Common myeloid progenitor, CD34-positive (primary cell): ENCODE measurements around the gene SLX4IP.

ENCODE experiments used
- CTCF ChIA-PET: fragments of 350-600 bp; sonication (Branson Sonifier 250); formaldehyde crosslinking; loops from one replicate; lab custom pipeline; 2021; ENCODE audit warnings: antibody characterized with exemption; lab: Charles Lee
- POLR2A ChIA-PET: fragments of 350-600 bp; sonication (Branson Sonifier 250); formaldehyde crosslinking; loops from one replicate; lab custom pipeline; 2021; ENCODE audit warnings: antibody characterized with exemption; lab: Charles Lee
- DNase-seq, 3 donors: peaks; one replicate each; pipeline versions ENCODE4 v3.0.0 to v3.0.0-alpha.2; 2013
- H3K27ac ChIP-seq, 2 experiments: 1 replicate in 1 of 2; 2 replicates in 1 of 2; pipeline ENCODE4 v1.7.0; 2013; ENCODE audit warnings: inconsistent platforms in 2 of 2, low read length in 2 of 2, mild to moderate bottlenecking in 2 of 2, low read depth in 1 of 2, moderate library complexity in 1 of 2; ENCODE audit not compliant: severe bottlenecking in 2 of 2, insufficient read depth in 1 of 2, poor library complexity in 1 of 2
- H3K27me3 ChIP-seq, 5 experiments: replicated peaks in 2 of 5; 1 replicate in 3 of 5; 2 replicates in 2 of 5; pipeline versions ENCODE4 v1.6.1 to v1.7.0; 2013; ENCODE audit warnings: low read length in 4 of 5, mild to moderate bottlenecking in 2 of 5, moderate library complexity in 2 of 5, inconsistent platforms in 1 of 5; ENCODE audit not compliant: insufficient read depth in 5 of 5, control insufficient read depth in 4 of 5
- H3K36me3 ChIP-seq, 4 experiments: 1 replicate in 2 of 4; 2 replicates in 2 of 4; pipeline versions ENCODE4 v1.6.1 to v1.7.0; 2013; ENCODE audit warnings: low read length in 3 of 4, control low read depth in 1 of 4, mild to moderate bottlenecking in 1 of 4; ENCODE audit not compliant: control insufficient read depth in 4 of 4, insufficient read depth in 4 of 4
- H3K4me1 ChIP-seq, 4 experiments: 1 replicate in 3 of 4; 2 replicates in 1 of 4; pipeline versions ENCODE4 v1.6.1 to v1.7.1; 2013; ENCODE audit warnings: low read length in 3 of 4, mild to moderate bottlenecking in 3 of 4, control low read depth in 1 of 4, inconsistent platforms in 1 of 4, moderate library complexity in 1 of 4; ENCODE audit not compliant: control insufficient read depth in 4 of 4, insufficient read depth in 4 of 4; ENCODE audit errors: control extremely low read depth in 1 of 4
- H3K4me3 ChIP-seq, 7 experiments: 1 replicate in 4 of 7; 2 replicates in 3 of 7; pipeline versions ENCODE4 v1.5.1 to v1.7.0; 2013; ENCODE audit warnings: mild to moderate bottlenecking in 7 of 7, low read length in 6 of 7, moderate library complexity in 6 of 7, inconsistent platforms in 2 of 7, low read depth in 2 of 7, control low read depth in 1 of 7; ENCODE audit not compliant: insufficient read depth in 4 of 7, control insufficient read depth in 1 of 7; ENCODE audit errors: extremely low read depth in 1 of 7
- H3K9me3 ChIP-seq, 5 experiments: 1 replicate in 4 of 5; 2 replicates in 1 of 5; pipeline versions ENCODE4 v1.6.1 to v1.7.1; 2013; ENCODE audit warnings: low read length in 4 of 5, mild to moderate bottlenecking in 2 of 5, inconsistent platforms in 1 of 5, low read depth in 1 of 5, moderate library complexity in 1 of 5; ENCODE audit not compliant: control insufficient read depth in 4 of 5, insufficient read depth in 2 of 5; ENCODE audit errors: control extremely low read depth in 1 of 5
- WGBS: methylation state at CpG from one replicate; pipeline ENCODE4 v1.1.5; 2013; ENCODE audit not compliant: insufficient coverage; 5-methylcytosine and 5-hydroxymethylcytosine counted together

SLX4IP gene

DNA sequence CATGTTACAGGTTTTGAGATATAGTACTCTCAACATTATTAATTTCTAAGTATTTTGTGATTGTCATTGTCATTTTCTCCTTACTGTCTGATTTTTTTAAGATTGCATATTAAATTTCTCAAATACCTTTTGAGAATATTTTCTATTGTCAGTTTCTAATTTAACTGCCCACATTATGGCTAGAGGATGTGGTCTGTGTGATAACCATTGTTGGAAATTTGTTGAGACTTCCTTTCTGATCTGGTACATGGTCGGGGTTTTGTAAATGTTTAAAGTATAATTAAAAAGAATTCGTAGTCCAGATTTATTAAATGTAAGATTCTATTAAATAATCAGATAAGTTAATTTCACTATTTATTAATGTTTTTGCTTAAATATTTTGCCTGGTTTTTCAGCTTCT is 60.1 kb downstream of the SLX4IP start:
- peak in 1 of 3 donors; percentile 52 for DNase-seq
- Histone ChIP-seq H3K36me3 (no peaks in the 10 kb centered on the region), H3K4me3 (peak overlapping the region in 2 of 7 experiments; percentile 13 to 25), H3K27ac (no peak overlapping the region), H3K4me1 (peaks cover 3 to 80% (median 28%) of the 10 kb centered on the region in 4 experiments), H3K27me3 (no peaks in the 10 kb centered on the region), H3K9me3 (no peaks in the 10 kb centered on the region)
- ChIA-PET CTCF (interaction anchor here (1.4 to 1.5 kb wide), 2 partner anchors 17 to 20 kb away, joined by 3 to 4 read pairs; no protein-coding TSS in a partner anchor), POLR2A (no interaction called here)
- WGBS: no CpG with 5 or more reads among the region's 2 CpGs

- no peaks in the 10 kb centered on the region for H3K27me3 ChIP-seq
- no peaks in the 10 kb centered on the region for H3K9me3 ChIP-seq
- 90% methylated on average over 1 of the region's 2 CpGs for WGBS
- no peak overlapping the region for H3K27ac ChIP-seq
- H3K36me3 ChIP-seq: no peaks in the 10 kb centered on the region
- ChIA-PET POLR2A (interaction anchor here (0.6 kb wide), 1 partner anchor 54 kb away, joined by 5 read pairs; no protein-coding TSS in a partner anchor), CTCF (interaction anchor here (0.7 to 1.4 kb wide), 4 partner anchors 15 to 36 kb away, joined by 3 to 8 read pairs (median 4); no protein-coding TSS in a partner anchor)
- peaks cover 8 to 80% (median 37%) of the 10 kb centered on the region in 4 experiments for H3K4me1 ChIP-seq
- no peak overlapping the region for H3K4me3 ChIP-seq
- DNase-seq: no peak
Observed at GRCh38 chr20:10496465-10496864, 61.4 kb downstream of the SLX4IP start.

- POLR2A ChIA-PET: no interaction called here
- no peak overlapping the region for H3K4me3 ChIP-seq
- no peak overlapping the region for H3K27ac ChIP-seq
- H3K9me3 ChIP-seq: no peaks in the 10 kb centered on the region
- 100% methylated on average over 1 of the region's 2 CpGs for WGBS
- CTCF ChIA-PET: interaction anchor here (1.2 kb wide), 1 partner anchor 14 kb away, joined by 4 read pairs; no protein-coding TSS in a partner anchor
- no peaks in the 10 kb centered on the region for H3K27me3 ChIP-seq
- no peak for DNase-seq
- peaks cover 11 to 80% (median 42%) of the 10 kb centered on the region in 4 experiments for H3K4me1 ChIP-seq
- H3K36me3 ChIP-seq: no peaks in the 10 kb centered on the region
Observed at GRCh38 chr20:10497283-10497682, 62.2 kb downstream of the SLX4IP start.

GRCh38 chr20:10497791-10498190 is 62.7 kb downstream of the SLX4IP start:
- Histone ChIP-seq H3K4me3 (peak overlapping the region in 1 of 7 experiments; percentile 28), H3K27me3 (no peaks in the 10 kb centered on the region), H3K4me1 (peaks cover 11 to 83% (median 47%) of the 10 kb centered on the region in 4 experiments), H3K36me3 (no peaks in the 10 kb centered on the region), H3K27ac (no peak overlapping the region), H3K9me3 (no peaks in the 10 kb centered on the region)
- POLR2A ChIA-PET: no interaction called here
- DNase-seq: no peak
- CTCF ChIA-PET: interaction anchor here (1.1 kb wide), 1 partner anchor 1085 kb away, joined by 3 read pairs; no protein-coding TSS in a partner anchor

DNA sequence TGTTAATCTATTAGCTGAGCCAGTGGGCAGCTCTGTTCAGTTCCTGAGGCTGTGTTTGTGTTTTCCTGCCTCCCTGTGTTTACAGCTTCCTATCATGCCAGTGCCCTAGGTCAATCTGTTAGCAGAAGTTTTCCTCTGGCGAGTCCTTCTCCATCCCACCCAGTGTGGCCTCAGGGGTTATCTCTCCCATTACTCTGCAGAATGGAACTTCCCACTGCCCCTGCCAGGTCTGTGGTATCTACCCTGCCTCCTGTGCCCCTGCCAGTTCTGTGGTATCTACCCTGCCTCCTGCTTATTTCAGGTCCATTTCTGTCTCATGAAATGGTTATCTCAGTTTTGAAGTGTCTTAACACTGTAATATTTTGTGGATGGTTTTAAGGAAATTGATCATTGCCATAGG is 63.1 kb downstream of the SLX4IP start:
- 20% methylated on average over 1 of the region's 1 CpG for WGBS
- Histone ChIP-seq H3K27ac (peak overlapping the region in 1 of 2 experiments; percentile 4), H3K4me1 (peaks cover 11 to 87% (median 51%) of the 10 kb centered on the region in 4 experiments), H3K27me3 (no peaks in the 10 kb centered on the region), H3K4me3 (peak overlapping the region in 1 of 7 experiments; percentile 28), H3K9me3 (no peaks in the 10 kb centered on the region), H3K36me3 (no peaks in the 10 kb centered on the region)
- POLR2A ChIA-PET: no interaction called here
- CTCF ChIA-PET: interaction anchor here (1.1 kb wide), 1 partner anchor 1085 kb away, joined by 3 read pairs; no protein-coding TSS in a partner anchor
- DNase-seq: peak; percentile 47 to 82 (median 67)

DNA sequence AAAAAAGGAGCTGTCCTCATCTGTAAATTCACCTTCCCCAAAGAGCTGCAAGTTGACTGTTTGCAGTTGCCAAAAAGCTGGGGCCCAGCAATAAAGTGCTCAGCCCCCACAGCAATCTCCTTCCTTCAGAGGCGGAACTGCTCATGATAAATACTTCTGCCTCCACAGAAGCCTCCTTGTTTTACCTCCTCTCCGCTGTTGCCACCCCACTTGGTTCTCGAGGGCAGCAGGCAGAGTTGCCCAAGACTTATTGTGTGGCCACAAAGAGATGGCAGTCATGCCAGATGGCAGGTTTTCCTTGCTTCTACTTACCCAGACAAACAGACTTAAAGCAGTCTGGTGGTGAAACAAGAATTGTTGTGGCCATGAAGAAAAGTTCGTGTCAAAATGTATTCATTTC is 66.3 kb downstream of the SLX4IP start:
- DNase-seq: peak; percentile 53 to 93 (median 89)
- no peaks in the 10 kb centered on the region for H3K36me3 ChIP-seq
- peak overlapping the region in 6 of 7 experiments; percentile 32 to 62 (median 50) for H3K4me3 ChIP-seq
- ChIA-PET CTCF (no interaction called here), POLR2A (no interaction called here)
- H3K27ac ChIP-seq: peak overlapping the region; percentile 71 to 82
- WGBS: no CpG with 5 or more reads among the region's 4 CpGs
- no peaks in the 10 kb centered on the region for H3K9me3 ChIP-seq
- H3K27me3 ChIP-seq: no peaks in the 10 kb centered on the region
- peaks cover 28 to 97% (median 73%) of the 10 kb centered on the region in 4 experiments for H3K4me1 ChIP-seq

GRCh38 chr20:10502098-10502526 is 67.0 kb downstream of the SLX4IP start:
- H3K36me3 ChIP-seq: no peaks in the 10 kb centered on the region
- DNase-seq: peak in 2 of 3 donors; percentile 31 to 56
- POLR2A ChIA-PET: no interaction called here
- peaks cover 31 to 98% (median 78%) of the 10 kb centered on the region in 4 experiments for H3K4me1 ChIP-seq
- H3K9me3 ChIP-seq: no peaks in the 10 kb centered on the region
- CTCF ChIA-PET: no interaction called here
- WGBS: 85% methylated on average over 4 of the region's 5 CpGs
- peak overlapping the region; percentile 71 to 82 for H3K27ac ChIP-seq
- H3K27me3 ChIP-seq: no peaks in the 10 kb centered on the region
- H3K4me3 ChIP-seq: peak overlapping the region in 5 of 7 experiments; percentile 32 to 54 (median 49)
